Breast epithelium (tissue), 3 donors: ENCODE measurements around the gene LIPE.

Experiments
- POLR2A ChIP-seq: fragments of 450-650 bp; IDR thresholded peaks from one replicate; pipeline ENCODE4 v1.6.1; 2016; ENCODE audit warnings: antibody characterized with exemption, mild to moderate bottlenecking, moderate library complexity
- POLR2AphosphoS5 ChIP-seq, 3 donors: sonication (generic); formaldehyde crosslinking; IDR thresholded peaks; one replicate each; pipeline ENCODE4 v1.6.1; 2017; ENCODE audit warnings: antibody characterized with exemption in 3 of 3
- TF ChIP-seq, protein P1 (sequence below), 3 donors: fragments of 450-650 bp; IDR thresholded peaks; one replicate each; pipeline ENCODE4 v1.5.1; 2016 to 2017; ENCODE audit warnings: antibody characterized with exemption in 3 of 3, mild to moderate bottlenecking in 3 of 3, moderate library complexity in 3 of 3

DNA sequence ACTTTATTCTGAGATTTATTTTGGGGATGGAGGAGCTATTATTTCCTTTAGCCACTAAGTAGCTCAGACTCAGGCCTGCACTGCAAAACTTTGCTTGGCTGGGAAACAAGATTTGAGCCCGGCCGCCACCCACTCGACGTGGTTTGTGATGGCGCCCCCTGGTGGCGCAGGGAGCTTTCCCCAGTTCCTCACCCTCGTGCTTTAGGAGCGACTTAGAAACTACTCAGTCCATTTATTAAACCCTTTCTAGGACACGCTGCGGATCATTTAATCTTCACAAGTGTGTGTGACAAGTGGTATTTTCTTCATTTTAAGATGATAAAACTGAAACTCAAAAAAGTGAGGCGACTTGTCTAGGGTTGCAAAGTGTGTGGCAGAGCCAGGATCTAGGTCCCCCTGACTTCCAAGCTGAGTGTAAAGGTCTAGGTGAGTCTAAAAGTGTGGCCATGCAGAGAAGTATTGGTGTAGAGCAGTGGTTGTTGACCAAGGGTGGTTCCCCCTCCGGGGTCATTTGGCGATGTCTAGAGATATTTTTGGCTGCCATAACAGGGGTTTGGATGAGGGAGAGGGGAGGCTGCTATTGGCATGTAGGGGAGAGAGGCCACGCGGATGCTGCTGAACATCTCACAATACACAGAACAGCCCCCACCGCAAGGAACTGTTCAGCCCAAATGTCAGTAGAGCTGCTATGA lies 13.3 kb upstream of the LIPE start:
- TF ChIP-seq, protein P1, sequence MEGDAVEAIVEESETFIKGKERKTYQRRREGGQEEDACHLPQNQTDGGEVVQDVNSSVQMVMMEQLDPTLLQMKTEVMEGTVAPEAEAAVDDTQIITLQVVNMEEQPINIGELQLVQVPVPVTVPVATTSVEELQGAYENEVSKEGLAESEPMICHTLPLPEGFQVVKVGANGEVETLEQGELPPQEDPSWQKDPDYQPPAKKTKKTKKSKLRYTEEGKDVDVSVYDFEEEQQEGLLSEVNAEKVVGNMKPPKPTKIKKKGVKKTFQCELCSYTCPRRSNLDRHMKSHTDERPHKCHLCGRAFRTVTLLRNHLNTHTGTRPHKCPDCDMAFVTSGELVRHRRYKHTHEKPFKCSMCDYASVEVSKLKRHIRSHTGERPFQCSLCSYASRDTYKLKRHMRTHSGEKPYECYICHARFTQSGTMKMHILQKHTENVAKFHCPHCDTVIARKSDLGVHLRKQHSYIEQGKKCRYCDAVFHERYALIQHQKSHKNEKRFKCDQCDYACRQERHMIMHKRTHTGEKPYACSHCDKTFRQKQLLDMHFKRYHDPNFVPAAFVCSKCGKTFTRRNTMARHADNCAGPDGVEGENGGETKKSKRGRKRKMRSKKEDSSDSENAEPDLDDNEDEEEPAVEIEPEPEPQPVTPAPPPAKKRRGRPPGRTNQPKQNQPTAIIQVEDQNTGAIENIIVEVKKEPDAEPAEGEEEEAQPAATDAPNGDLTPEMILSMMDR (IDR thresholded peaks at IDR 0.05): peak; percentile 67 to 79 (median 76)
- TF ChIP-seq POLR2A (no peak), POLR2AphosphoS5 (IDR thresholded peaks at IDR 0.05) (no peak)
